Coronary artery (tissue), 2 donors: ENCODE results near the gene ANO2.
A peak's percentile ranks its signal among the peaks of the same experiment; 100 is the strongest.

Experiments
- DNase-seq: peaks from one replicate; pipeline ENCODE4 v3.0.0-alpha.2; 2017; ENCODE audit warnings: low spot score
- H3K27ac ChIP-seq, 2 donors: fragments of 200-600 bp; sonication (generic); one replicate each; pipeline ENCODE4 v1.5.1; 2016 to 2019
- H3K4me3 ChIP-seq: fragments of 200-600 bp; sonication (generic); 2 replicates; pipeline ENCODE4 v1.5.1; 2016; ENCODE audit warnings: mild to moderate bottlenecking, moderate library complexity
- TF ChIP-seq, protein P1 (sequence below): fragments of 200-600 bp; sonication (generic); IDR thresholded peaks from one replicate; pipeline ENCODE4 v1.5.1; 2019; ENCODE audit warnings: antibody characterized with exemption

ANO2 gene

GRCh38 chr12:5745251-5745888 lies 199.7 kb downstream of the ANO2 start:
- no peak overlapping the region for H3K27ac ChIP-seq
- TF ChIP-seq, protein P1, sequence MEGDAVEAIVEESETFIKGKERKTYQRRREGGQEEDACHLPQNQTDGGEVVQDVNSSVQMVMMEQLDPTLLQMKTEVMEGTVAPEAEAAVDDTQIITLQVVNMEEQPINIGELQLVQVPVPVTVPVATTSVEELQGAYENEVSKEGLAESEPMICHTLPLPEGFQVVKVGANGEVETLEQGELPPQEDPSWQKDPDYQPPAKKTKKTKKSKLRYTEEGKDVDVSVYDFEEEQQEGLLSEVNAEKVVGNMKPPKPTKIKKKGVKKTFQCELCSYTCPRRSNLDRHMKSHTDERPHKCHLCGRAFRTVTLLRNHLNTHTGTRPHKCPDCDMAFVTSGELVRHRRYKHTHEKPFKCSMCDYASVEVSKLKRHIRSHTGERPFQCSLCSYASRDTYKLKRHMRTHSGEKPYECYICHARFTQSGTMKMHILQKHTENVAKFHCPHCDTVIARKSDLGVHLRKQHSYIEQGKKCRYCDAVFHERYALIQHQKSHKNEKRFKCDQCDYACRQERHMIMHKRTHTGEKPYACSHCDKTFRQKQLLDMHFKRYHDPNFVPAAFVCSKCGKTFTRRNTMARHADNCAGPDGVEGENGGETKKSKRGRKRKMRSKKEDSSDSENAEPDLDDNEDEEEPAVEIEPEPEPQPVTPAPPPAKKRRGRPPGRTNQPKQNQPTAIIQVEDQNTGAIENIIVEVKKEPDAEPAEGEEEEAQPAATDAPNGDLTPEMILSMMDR: peak; percentile 64
- no peak for DNase-seq
- H3K4me3 ChIP-seq: no peak overlapping the region

GRCh38 chr12:5742258-5742657 lies 202.8 kb downstream of the ANO2 start:
- TF ChIP-seq, protein P1: no peak
- H3K4me3 ChIP-seq: no peak overlapping the region
- no peak overlapping the region for H3K27ac ChIP-seq
- no peak for DNase-seq

DNA sequence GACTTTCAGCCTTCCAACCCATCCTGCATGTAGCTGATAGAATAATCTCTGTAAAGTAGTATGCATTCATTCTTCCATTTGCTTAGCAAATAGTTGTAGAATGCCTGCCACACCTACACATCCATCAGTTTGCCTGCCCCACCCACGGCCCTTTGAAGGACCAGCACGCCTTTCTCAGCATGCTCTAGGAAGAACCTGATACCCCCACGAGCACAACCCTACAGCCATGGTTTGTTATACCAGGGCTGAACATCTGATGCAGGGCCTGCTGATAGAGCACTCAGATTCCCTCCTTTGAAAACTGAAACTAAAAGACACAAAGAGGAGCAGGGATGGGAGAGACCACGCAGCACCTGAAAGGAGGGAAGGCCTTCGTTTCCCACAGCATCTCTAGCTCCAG lies 205.1 kb downstream of the ANO2 start:
- no peak for DNase-seq
- TF ChIP-seq, protein P1: no peak
- no peak overlapping the region for H3K27ac ChIP-seq

GRCh38 chr12:5737778-5738177 lies 207.3 kb downstream of the ANO2 start:
- TF ChIP-seq, protein P1: no peak
- no peak overlapping the region for H3K4me3 ChIP-seq
- no peak for DNase-seq
- H3K27ac ChIP-seq: no peak overlapping the region

More for the DNA sequence above, 205.1 kb downstream of the ANO2 start:
- H3K4me3 ChIP-seq: no peak overlapping the region

DNA sequence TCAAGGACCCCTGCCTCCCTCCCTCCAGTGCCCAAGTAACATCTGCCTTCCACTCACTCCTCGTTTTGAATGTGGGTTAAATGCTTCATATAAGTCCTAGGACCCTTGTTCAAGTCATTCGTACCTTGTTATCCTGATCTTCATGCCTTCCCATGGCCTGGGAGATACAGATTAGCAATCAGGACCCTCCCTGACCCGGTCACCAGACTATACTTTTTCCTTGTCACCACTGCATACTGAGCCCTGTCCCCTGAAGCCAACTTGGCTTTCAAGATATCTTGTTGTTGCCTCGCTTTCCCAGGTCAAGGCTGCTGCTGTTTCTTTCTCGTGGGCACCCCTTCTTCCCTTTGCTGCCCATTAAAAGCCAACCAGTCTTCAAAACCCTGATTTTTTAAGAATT lies 208.5 kb downstream of the ANO2 start:
- DNase-seq: no peak
- no peak overlapping the region for H3K27ac ChIP-seq
- TF ChIP-seq, protein P1: no peak
- H3K4me3 ChIP-seq: no peak overlapping the region

- TF ChIP-seq, protein P1: no peak
- DNase-seq: no peak
Observed at GRCh38 chr12:5736016-5736415, 209.0 kb downstream of the ANO2 start.

GRCh38 chr12:5733916-5734315 lies 211.1 kb downstream of the ANO2 start:
- no peak overlapping the region for H3K27ac ChIP-seq
- H3K4me3 ChIP-seq: no peak overlapping the region
- no peak for DNase-seq
- TF ChIP-seq, protein P1: no peak

More at GRCh38 chr12:5736016-5736415, 209.0 kb downstream of the ANO2 start:
- no peak overlapping the region for H3K4me3 ChIP-seq
- H3K27ac ChIP-seq: no peak overlapping the region
